ENCODE results near the gene SLC39A1. TPM values are rescaled to one million over a fixed set of nuclear protein-coding genes. Genes with fewer than 3 reads are reported as not detected.

The SLC39A1 gene
- total and polyA plus RNA-seq, 2 of the 8 experiments (the other 6 are each of a cell fraction or from before 2014, with no cell fraction given) = 238 to 337 TPM

DNA sequence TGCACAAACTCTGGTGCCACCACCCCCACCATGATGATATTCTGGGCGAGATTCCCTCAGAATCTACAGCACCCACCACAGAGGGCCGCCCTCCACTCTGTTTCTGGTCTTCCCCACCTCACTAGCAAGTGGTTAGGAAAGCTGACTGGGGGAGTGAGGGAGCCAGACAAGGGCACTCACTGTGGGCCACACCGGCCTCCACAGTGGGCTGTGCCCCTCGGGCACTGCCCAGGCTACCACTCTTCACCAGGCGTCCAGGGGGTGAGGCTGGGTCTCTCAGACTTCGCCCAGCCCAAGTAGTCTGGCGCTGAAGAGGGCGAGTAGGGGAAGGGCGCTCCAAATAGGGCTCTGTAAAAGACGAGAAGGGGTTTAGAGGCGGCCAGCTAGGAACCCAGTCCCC is 29.4 kb downstream of the SLC39A1 start:
- 95% methylated on average over 11 of the region's 11 CpGs; no CpG with 5 or more reads in 1 of the 2 experiments for WGBS, 2 experiments (ENCODE audit: extremely low coverage in 1 of 2, insufficient coverage in 1 of 2, insufficient read length in 1 of 2, insufficient replicate concordance in 2 of 2, low coverage in 1 of 2, low lambda C conversion rate in 2 of 2, missing lambda C conversion rate in 1 of 2)
- H2BK12ac ChIP-seq (ENCODE audit: low read depth, low read length) = no peak overlapping the region

More for the DNA sequence above, 29.4 kb downstream of the SLC39A1 start:
- Histone ChIP-seq H2AK5ac (ENCODE audit: low read depth, low read length) (no peak overlapping the region), H3K36me3 (ENCODE audit: control insufficient read depth in 2 of 4, insufficient read depth in 4 of 4, low read length in 3 of 4) (peaks cover 12 to 61% (median 45%) of the 10 kb centered on the region in 4 experiments), H3K4ac (replicated peaks; ENCODE audit: insufficient read length, low read depth, low read length) (no peak overlapping the region), H4K91ac (replicated peaks; ENCODE audit: insufficient read length, low read length) (no peak overlapping the region), H3K14ac (ENCODE audit: insufficient read length) (no peak overlapping the region), H3K56ac (replicated peaks; ENCODE audit: insufficient read length, low read depth, low read length) (no peak overlapping the region), H2BK20ac (ENCODE audit: low read length) (no peak overlapping the region), H2BK120ac (replicated peaks; ENCODE audit: low read depth, low read length) (no peak overlapping the region), H4K8ac (ENCODE audit: extremely low read depth, insufficient read depth, low read length) (no peak overlapping the region), H3K9me3 (ENCODE audit: insufficient read depth in 2 of 2, low read depth in 1 of 2, low read length in 1 of 2) (no peaks in the 10 kb centered on the region), H3K4me1 (replicated peaks in 1 of 4; ENCODE audit: control insufficient read depth in 3 of 4, insufficient read depth in 4 of 4, low read length in 3 of 4) (no peaks in the 10 kb centered on the region), H3K27ac (ENCODE audit: low read depth, low read length) (no peak overlapping the region), H3K4me3 (ENCODE audit: extremely low read depth in 1 of 4, insufficient read depth in 2 of 4, low read depth in 3 of 4, low read length in 4 of 4) (no peak overlapping the region), H2BK15ac (ENCODE audit: low read length) (no peak overlapping the region), H3K79me1 (ENCODE audit: low read depth, low read length) (no peaks in the 10 kb centered on the region; the same call in 1 of the 2 replicates), H3K9ac (replicated peaks in 1 of 4; ENCODE audit: extremely low read depth in 1 of 4, low read depth in 3 of 4, low read length in 3 of 4) (no peak overlapping the region), H4K20me1 (replicated peaks in 1 of 2; ENCODE audit: control insufficient read depth in 1 of 2, insufficient read depth in 2 of 2, low read length in 2 of 2) (peaks cover 0 to 11% of the 10 kb centered on the region in 2 experiments), H3K23me2 (ENCODE audit: low read depth, low read length) (no peaks in the 10 kb centered on the region; the same call in 1 of the 2 replicates), H3K4me2 (ENCODE audit: insufficient read depth in 1 of 2, low read depth in 2 of 2, low read length in 2 of 2) (no peak overlapping the region), H3K23ac (ENCODE audit: insufficient read length) (no peak overlapping the region), H4K5ac (ENCODE audit: insufficient read length, low read depth, low read length) (no peak overlapping the region), H3K27me3 (replicated peaks in 1 of 4; ENCODE audit: control insufficient read depth in 3 of 4, extremely low read depth in 1 of 4, insufficient read depth in 3 of 4, low read length in 3 of 4) (no peaks in the 10 kb centered on the region), H2AFZ (ENCODE audit: low read length) (no peak overlapping the region), H2BK5ac (ENCODE audit: low read depth, low read length) (no peak overlapping the region), H3K79me2 (ENCODE audit: control insufficient read depth in 1 of 2, insufficient read depth in 2 of 2, low read length in 2 of 2) (no peaks in the 10 kb centered on the region), H3K18ac (ENCODE audit: extremely low read depth, low read length) (no peak overlapping the region)
- TF ChIP-seq POLR2A (IDR thresholded peaks at IDR 0.05; ENCODE audit: control extremely low read depth in 1 of 2, low read depth in 2 of 2, low read length in 2 of 2) (no peak), FOSL1 (IDR thresholded peaks at IDR 0.05; ENCODE audit: insufficient read depth, low read depth, low read length) (no peak)
- DNase-seq (ENCODE audit: low read depth in 1 of 2, low spot score in 2 of 2) = no peak
- ChIA-PET POLR2A (ENCODE audit: partially characterized antibody) (interaction anchor here (0.8 to 3.7 kb wide), 7 partner anchors 8 to 57 kb away, joined by 3 to 24 read pairs (median 6); partner anchors contain the start of genes DENND4B, GATAD2B and RPS27), CTCF (ENCODE audit: partially characterized antibody) (interaction anchor here (0.8 to 1.4 kb wide), 2 partner anchors 10 to 13 kb away, joined by 4 to 5 read pairs; partner anchors contain the start of gene DENND4B)
- FAIRE-seq = no peak
